Measurements from ENCODE around the gene ARHGAP6.

- TF ChIP-seq ZNF274 (IDR thresholded peaks at IDR 0.05; ENCODE audit: low read depth, low read length): no peak
- no peak for TF ChIP-seq EZH2phosphoT487 (IDR thresholded peaks at IDR 0.05; ENCODE audit: borderline replicate concordance)
- TF ChIP-seq ZBTB33 (IDR thresholded peaks at IDR 0.05; ENCODE audit: extremely low read depth, insufficient replicate concordance, low read length): no peak
- TF ChIP-seq CEBPB (IDR thresholded peaks at IDR 0.05; ENCODE audit: low read depth): no peak
- TF ChIP-seq CTCF (IDR thresholded peaks at IDR 0.05 in 2 of 3, conservative IDR thresholded peaks at IDR 0.05 in 1 of 3; ENCODE audit: borderline replicate concordance in 1 of 3, insufficient read depth in 1 of 3, low read depth in 2 of 3, low read length in 2 of 3): no peak
- TF ChIP-seq EZH2 (IDR thresholded peaks at IDR 0.05): no peak
- TF ChIP-seq CBX3 (IDR thresholded peaks at IDR 0.05; ENCODE audit: low read depth): no peak
- no peak for TF ChIP-seq REST (IDR thresholded peaks at IDR 0.05; ENCODE audit: low read depth)
- TF ChIP-seq SP1 (IDR thresholded peaks at IDR 0.05; ENCODE audit: low read depth): no peak
- TF ChIP-seq JUND (IDR thresholded peaks at IDR 0.05): no peak
- no peak for TF ChIP-seq ZFX (IDR thresholded peaks at IDR 0.05)
- TF ChIP-seq POLR2AphosphoS5 (IDR thresholded peaks at IDR 0.05; ENCODE audit: low read depth, low read length): no peak
- no peak for TF ChIP-seq RAD21 (IDR thresholded peaks at IDR 0.05; ENCODE audit: low read depth)
Observed at GRCh38 chrX:11423362-11423818, 242.3 kb downstream of the ARHGAP6 start.

Measured in HCT116 (cell line).